Sigmoid colon (tissue), 4 donors: ENCODE data around the gene ZNF473.

Source experiments
- EP300 ChIP-seq, 4 donors: sonication (generic); formaldehyde crosslinking; IDR thresholded peaks; one replicate each; pipeline ENCODE4 v1.6.1; 2017; ENCODE audit warnings: antibody characterized with exemption in 4 of 4
- POLR2A ChIP-seq, 2 donors: fragments of 450-650 bp; IDR thresholded peaks; one replicate each; pipeline ENCODE4 v1.6.1; 2016; ENCODE audit warnings: antibody characterized with exemption in 2 of 2, mild to moderate bottlenecking in 2 of 2, moderate library complexity in 2 of 2
- TF ChIP-seq, protein P1 (sequence below), 4 experiments: fragments of 450-650 bp in 3 of 4; fragments of 200-600 bp in 1 of 4; IDR thresholded peaks; one replicate each; pipeline ENCODE4 v1.5.1; 2016 to 2019; ENCODE audit warnings: antibody characterized with exemption in 4 of 4, mild to moderate bottlenecking in 3 of 4, moderate library complexity in 2 of 4

DNA sequence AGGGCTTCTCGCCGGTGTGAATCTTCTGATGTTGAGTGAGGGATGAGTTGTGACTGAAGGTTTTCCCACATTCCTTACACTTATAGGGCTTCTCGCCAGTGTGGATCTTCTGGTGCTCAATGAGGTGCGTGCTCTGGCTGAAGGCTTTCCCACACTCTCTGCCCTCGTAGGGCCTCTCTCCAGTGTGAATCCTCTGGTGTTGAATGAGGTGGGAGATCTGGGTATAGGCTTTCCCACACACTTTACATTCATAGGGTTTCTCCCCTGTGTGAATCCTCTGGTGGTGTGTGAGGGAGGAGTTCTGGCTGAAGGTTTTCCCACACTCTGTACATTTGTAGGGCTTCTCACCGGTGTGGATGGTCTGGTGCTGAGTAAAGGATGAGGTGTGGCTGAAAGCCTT is 33.2 kb downstream of the ZNF473 start:
- TF ChIP-seq, protein P1, sequence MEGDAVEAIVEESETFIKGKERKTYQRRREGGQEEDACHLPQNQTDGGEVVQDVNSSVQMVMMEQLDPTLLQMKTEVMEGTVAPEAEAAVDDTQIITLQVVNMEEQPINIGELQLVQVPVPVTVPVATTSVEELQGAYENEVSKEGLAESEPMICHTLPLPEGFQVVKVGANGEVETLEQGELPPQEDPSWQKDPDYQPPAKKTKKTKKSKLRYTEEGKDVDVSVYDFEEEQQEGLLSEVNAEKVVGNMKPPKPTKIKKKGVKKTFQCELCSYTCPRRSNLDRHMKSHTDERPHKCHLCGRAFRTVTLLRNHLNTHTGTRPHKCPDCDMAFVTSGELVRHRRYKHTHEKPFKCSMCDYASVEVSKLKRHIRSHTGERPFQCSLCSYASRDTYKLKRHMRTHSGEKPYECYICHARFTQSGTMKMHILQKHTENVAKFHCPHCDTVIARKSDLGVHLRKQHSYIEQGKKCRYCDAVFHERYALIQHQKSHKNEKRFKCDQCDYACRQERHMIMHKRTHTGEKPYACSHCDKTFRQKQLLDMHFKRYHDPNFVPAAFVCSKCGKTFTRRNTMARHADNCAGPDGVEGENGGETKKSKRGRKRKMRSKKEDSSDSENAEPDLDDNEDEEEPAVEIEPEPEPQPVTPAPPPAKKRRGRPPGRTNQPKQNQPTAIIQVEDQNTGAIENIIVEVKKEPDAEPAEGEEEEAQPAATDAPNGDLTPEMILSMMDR (IDR thresholded peaks at IDR 0.05), result no peak
- TF ChIP-seq POLR2A (IDR thresholded peaks at IDR 0.05) (no peak), EP300 (IDR thresholded peaks at IDR 0.05) (no peak)
